Left forelimb (tissue), 1 donor: Measurements from ENCODE around the gene ASB1.

ENCODE experiments used
- DNase-seq: peaks from one replicate; pipeline ENCODE4 v3.0.0-alpha.2; 2018; ENCODE audit warnings: low spot score

The ASB1 gene, protein sequence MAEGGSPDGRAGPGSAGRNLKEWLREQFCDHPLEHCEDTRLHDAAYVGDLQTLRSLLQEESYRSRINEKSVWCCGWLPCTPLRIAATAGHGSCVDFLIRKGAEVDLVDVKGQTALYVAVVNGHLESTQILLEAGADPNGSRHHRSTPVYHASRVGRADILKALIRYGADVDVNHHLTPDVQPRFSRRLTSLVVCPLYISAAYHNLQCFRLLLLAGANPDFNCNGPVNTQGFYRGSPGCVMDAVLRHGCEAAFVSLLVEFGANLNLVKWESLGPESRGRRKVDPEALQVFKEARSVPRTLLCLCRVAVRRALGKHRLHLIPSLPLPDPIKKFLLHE

DNA sequence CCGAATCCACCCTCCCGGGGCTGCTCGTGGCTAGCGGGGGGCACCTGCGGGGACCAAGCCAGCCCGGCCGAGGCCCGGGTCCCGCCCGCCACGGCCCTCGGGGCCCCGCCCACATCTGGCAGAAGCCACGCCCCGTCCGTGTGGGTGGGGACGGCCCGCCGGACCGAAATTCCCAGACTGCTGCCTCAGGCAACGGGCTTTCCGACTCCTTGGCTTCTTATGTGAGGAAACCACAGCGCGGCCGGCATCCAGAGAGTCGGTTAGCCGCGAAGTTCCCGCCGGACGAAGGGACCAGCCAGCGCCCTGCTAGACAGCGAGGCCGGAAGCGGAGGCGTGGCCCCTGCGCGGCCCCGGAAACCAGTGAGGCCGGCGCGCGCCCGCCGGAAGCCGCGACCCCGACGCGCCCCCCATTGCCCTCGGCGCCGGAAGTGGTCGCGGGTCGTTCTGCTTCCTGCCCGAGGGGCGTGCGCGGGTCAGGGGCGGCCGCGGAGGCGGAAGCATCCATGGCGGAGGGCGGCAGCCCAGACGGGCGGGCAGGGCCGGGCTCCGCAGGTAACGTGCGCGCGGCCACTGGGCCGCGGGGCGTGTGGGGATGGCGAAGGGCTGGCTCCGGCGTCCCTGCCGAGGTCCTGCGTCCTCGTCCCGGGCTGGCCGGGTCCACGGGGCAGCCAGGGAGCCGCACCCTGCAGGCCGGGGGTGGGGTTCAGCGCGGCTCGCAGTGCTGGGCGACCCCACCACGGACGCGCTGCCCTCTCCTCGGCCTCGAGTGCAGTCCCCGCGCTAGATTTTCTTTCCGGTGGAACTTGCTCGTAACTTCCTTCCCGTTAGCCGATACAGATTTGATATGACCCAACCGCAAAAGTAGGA lies at the start of gene ASB1:
Gene ASB1 (plus strand): TSS at position 360 of the 867 bp plus-strand sequence. CDS start 144 bp downstream, at position 504.
- peak; percentile 89 for DNase-seq

DNA sequence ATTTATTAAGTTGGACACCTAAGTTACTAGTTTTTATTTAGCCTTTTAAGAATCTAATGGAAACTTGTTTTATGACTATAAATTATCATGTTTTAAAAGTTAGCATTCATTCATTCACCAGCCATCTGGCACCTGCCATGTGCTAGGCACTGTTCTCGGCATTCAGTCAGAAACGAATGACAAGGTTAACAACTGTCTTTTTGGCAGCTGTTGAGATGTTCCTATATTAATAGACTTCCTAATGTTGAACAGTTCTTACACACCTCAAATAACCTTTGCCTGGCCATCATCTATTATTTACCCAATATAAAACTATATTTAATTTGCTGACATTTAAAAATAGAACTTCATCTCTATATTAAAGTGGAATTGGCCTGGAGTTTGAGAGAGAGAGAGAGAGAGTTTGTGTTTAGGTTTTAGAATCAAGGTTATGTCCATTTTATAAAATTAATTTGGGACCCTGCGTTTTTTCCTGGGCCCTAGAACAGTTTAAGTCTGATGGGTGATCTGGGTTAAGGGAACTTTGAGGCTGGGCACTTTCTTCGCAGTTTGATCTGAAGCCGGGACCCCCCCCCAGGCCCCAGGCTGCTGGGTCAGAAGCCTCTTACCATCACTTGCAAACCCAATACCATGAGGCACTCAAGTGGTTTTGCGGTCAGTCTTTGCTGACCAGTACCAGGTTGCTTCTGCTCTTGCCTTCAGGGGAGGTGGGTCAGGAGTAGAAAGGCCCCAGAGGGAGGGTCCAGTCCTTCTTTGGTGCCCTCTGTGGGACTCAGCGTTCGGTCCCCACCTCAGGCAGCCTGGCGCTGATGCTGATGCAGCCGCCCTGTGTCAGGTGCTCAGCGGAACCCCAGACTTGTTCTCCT lies 48.3 kb upstream of the ASB1 start:
- no peak for DNase-seq

DNA sequence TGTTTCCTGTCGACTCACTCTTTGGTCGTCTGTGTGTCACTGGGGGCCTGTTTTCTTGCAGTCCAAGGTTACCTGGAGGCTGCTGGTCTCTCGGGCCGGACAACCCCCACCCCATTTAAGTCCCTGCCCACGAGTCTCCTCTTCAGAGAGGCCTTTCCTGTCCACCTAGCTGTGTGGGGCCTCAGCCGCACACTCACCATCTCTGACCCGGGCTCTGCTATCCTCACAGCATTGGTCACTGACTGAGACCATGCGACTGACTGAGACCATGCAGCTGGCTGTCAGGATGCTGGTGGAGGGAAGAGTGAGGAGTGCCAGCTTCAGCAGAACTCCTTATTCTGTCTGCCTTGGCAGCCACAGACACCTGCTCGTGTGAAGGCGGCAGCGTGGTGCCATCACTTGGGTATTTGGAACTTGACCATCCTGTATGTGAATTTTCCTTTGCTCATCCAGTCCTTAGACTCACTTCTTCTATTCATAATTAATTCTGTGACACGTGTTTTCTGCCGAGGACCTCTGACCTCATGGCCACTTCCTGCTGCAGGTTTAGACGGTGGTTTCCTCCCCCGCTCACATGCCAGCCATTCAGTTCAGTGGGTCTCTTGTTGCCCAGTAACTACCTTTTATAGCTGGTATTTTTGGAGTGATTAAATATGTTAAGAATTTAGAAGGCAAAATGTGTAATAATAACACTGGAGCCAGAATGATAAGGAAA lies 47.5 kb upstream of the ASB1 start:
- no peak for DNase-seq

- DNase-seq: no peak
These were observed 46.4 kb upstream of the ASB1 start for GRCh38 chr2:238380336-238380735.

DNA sequence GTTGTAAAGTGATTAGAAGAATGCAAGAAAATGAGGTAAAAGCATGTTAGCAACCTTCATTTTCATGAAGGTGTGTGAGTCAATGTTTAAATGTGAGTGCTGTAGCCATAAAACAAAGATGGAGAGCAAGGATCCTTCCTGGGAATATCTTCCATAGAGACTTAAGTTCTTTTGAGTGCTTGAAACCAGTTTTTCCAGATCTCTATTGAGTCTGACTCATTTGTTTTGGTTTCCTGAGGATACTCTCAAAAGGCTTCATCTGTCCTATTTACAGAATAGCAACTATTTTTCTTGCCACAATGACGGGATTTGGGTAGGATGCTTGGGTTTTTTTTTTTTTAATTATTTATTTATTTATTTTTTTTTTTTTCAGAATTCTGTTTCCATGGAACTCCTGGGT lies 45.9 kb upstream of the ASB1 start:
- no peak for DNase-seq

- no peak for DNase-seq
These were observed 45.2 kb upstream of the ASB1 start for GRCh38 chr2:238381341-238382115.

GRCh38 chr2:238382381-238382781 lies 44.3 kb upstream of the ASB1 start:
- DNase-seq: no peak

DNA sequence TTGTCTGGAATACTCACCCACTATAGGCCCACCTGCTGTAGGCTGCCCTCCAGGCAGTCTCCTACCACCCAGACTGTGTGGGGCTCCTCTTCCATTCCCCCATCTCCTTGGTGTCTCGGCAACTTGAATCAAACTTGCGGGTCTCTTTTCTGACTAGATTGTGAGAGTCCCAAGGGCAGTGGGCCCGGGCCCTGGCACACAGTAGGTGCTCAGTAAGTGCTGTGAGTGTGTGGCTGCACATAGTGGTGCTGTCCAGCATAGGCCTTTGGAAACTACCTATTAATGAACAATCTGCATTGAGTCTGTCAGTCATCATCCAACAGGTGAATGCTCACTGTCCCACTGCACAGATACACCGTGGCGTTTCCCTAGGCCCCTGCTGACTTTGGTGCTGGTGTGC lies 43.6 kb upstream of the ASB1 start:
- DNase-seq: no peak

GRCh38 chr2:238383743-238384380 lies 42.9 kb upstream of the ASB1 start:
- DNase-seq: no peak

- DNase-seq: no peak
These were observed 39.4 kb upstream of the ASB1 start for GRCh38 chr2:238387332-238387731.

DNA sequence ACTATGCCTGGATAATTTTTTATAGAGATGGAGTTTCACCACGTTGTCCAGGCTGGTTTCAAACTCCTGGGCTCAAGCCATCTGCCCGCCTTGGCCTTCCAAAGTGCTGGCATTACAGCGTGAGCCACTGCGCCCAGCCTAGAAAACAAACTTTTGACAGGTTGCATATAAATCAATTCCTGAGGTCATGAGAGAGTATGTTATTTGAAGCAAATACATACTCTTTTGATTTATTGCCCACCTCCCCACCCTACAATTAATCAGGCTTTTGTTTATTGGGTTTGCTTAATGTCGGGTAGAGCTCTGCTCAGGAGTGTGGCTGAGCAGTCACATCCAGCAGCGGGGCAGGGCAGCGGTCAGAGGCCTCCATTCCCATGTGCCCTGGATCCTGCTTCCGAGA lies 37.9 kb upstream of the ASB1 start:
- DNase-seq: no peak

DNA sequence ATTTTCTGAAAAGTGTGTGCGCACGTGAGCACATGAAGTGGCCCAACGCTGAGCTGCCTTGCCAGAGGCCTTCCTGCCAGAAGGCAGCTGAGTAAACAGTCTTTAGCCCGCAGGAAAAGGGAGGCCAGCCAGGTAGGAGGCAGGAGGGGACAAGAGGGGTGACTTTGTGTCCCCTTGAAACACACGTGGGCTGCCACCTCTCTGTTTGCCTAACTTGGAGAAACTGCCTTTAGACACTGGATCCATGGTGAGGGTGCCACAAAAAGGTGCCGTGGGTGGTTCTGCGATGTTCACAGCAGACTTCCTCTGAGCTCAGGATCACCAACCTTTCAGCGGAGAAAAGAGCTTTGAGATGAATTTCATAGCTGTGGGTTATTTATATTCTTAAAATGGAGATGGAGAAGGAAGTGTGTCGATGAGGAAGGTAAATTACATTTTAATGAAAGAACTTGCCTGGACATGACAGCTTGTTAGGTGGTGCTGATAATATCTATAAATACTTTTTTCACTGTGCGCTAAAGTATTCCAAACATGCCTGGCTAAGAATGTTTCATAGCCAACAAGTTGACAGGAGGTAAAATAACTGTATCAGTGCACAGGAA lies 36.6 kb upstream of the ASB1 start:
- no peak for DNase-seq

DNA sequence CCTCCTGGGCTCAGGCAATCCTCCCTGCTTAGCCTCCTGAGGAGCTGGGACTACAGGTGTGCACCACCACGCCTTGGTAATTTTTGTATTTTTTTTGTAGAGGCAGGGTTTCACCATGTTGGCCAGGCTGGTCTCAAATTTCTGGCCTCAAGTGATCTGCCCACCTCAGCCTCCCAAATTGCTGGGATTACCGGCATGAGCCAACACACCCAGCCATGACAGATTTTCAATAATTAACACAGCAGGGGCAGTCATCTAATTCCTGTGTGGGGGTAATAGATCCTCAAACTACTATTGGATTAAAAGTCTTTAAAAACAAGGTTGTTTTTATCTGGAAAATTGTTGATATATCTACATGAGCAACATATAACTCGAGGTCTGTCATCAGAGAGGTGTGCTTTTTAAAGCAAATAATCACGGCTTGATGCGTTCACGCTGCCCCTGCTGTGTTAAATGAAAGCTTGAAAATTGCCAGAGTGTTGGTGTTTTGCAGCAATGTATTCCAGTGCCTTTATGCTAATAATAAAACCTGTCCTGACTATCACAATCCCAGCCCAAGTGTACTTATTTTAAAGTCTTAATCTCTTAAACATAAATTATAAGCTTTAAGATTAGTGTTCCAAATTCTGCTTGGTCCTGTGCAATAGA lies 35.6 kb upstream of the ASB1 start:
- no peak for DNase-seq

DNA sequence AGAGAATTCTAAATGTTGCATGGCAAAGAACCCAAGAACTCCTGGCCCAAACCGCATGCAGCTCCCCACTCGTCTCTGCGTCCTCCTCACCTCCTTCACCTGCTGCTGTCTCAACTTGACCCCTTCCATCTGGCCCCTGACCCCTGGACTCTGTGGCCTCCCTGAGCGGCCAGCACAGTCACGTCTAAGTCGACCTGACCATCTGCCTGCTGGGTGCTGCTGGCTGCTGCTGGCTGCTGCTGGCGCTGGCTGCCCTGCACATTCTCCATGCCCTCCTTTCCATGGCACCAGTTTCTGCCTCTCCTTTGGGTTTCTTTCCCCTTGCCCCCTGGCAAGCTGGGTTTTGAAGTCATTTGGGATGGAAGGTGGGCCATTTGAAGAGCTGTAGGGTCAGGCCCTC lies 30.1 kb upstream of the ASB1 start:
- no peak for DNase-seq

DNA sequence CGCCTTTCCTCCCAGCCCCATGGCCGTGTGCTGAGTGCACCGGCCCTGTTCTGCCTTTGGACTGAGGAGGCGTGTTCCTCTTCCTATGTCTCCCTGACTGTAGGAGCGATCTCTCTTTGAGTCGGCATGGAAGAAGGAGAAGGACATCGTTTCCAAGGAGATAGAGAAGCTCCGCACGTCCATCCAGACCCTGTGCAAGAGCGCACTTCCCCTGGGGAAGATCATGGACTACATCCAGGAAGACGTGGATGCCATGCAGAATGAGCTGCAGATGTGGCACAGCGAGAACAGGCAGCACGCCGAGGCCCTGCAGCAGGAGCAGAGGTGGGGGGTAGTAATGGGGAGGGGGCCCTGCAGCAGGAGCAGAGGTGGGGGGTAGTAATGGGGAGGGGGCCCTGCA lies 29.4 kb upstream of the ASB1 start:
- DNase-seq: no peak

DNA sequence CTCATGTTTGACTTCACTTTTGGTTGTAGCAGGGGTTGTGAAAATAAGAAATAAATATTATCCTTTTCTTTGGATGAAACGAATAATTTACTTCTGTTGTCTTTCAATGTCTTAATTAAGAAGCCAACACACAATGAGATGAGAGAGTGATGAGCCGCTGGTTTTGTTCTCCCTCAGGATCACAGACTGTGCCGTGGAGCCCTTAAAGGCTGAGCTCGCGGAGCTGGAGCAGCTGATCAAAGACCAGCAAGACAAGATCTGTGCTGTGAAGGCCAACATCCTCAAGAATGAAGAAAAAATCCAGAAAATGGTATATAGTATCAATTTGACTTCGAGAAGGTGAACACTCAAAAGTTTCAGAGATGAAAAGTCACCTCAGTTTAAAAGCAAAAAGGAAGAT lies 28.1 kb upstream of the ASB1 start:
- no peak for DNase-seq

- DNase-seq: no peak
These were observed 27.6 kb upstream of the ASB1 start for GRCh38 chr2:238399094-238399493.

DNA sequence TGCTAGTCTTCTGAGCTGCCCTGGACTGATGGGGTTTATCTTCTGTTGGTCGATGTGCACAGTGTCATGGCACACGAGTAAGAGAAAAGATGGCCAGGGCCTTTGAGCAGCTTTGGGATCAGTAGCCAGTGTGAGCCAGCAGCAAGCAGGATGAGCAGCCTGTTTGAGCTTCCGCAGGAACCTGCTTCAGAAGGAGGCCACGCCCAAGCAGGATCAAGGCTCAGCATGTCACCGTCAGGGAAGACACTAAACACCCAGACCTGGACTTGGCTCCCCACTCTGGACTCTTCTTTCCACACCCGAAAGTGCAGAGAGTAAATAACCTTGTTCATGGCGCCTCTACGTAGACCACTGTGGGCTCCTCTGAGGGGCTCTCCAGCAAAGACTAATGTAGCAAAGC lies 25.2 kb upstream of the ASB1 start:
- no peak for DNase-seq

DNA sequence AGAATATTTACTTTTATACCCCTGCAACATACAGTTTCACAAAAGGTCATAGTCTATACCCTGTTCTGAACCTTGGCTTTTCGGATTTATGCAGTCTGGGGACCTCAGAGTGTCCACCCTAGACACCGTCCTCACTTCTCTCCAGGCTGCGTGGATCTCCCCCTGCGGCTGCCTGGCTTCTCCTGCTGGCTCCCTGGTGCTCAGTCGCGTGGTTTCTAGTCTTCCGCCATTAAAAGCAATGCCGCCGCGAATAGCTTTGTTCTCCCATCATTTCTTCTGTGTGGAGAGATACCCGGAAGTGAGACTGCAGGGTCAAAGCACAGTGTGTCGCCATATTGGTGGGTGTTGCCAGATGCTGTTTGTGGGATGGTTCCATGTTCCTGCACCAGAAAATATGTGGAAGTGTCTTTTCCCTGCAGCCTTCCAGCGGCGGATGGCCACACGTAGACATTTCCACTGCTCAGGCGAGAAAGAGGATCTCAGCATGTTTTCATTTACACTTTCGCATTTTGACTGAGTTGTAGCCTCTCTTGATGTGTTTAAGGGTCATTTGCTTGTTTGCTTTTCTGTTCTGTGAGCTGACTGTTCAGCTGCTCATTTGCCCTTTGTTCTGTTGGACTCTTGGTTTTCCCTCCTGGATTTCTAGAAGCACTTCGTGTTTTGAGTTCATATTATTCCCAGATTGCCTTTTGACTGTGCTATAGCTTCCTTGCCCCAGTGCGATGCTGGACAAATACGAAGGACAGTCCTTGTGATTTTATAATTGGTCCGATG lies 22.9 kb upstream of the ASB1 start:
- no peak for DNase-seq
